Myocyte (in vitro differentiated cells): ENCODE measurements around the gene DMRTB1. TPM values are rescaled to one million over a fixed set of nuclear protein-coding genes. Genes with fewer than 3 reads are reported as not detected.
A peak's percentile ranks its signal among the peaks of the same experiment; 100 is the strongest.
"Not testable (repeated sequence)": the region's sequence is repeated elsewhere in the genome, so short reads cannot be mapped to it uniquely, and the experiment has no call there.

Experiments
- DNase-seq: peaks from one replicate; pipeline ENCODE4 v3.0.0-alpha.2; 2012; ENCODE audit warnings: low read depth
- total RNA-seq: library from RNA; depleted of rRNA; stranded (reverse); fragments of >200 nt; gene quantifications from 2 replicates; pipeline ENCODE4 v1.2.3, GENCODE V29; 2014

The DMRTB1 gene
- total RNA-seq, 1 donor from 2014 or later: not detected

DNA sequence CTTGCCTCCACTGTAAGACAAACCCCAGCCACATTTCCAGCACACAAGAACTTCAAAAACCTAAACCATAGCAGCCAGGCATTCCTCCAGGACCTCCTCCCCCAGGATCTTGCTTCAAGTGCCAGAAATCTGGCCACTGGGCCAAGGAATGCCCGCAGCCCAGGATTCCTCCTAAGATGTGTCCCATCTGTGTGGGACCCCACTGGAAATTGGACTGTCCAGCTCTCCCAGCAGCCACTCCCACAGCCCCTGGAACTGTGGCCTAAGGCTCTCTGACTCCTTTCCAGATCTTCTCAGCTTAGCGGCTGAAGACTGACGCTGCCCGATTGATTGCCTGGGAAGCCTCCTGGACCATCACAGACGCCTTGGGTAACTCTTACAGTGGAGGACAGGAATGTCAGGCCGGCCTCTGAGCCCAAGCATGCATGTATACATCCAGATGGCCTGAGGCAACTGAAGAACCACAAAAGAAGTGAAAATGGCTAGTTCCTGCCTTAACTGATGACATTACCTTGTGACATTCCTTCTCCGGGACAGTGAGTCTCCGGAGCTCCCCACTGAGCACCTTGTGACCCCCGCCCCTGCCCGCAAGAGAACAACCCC, 24.7 kb upstream of the DMRTB1 start:
- DNase-seq: not testable (repeated sequence)

DNA sequence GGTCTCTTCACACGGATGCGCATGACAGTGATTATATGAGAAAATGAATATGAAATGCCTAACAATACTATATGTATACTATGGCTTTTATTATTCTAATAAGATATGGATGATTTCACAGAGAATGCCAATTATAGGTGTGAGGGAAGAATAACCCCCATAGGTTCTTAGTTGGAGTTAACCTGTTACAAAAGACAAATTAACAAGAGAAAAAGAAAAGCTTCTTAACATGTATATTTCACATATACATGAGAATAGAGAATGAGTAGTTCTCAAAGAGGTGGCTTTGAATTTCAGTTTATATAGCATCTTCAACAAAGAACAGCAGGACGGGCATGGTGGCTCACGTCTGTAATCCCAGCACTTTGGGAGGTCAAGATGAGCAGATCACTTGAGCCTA, 24.0 kb upstream of the DMRTB1 start:
- no peak for DNase-seq

DNA sequence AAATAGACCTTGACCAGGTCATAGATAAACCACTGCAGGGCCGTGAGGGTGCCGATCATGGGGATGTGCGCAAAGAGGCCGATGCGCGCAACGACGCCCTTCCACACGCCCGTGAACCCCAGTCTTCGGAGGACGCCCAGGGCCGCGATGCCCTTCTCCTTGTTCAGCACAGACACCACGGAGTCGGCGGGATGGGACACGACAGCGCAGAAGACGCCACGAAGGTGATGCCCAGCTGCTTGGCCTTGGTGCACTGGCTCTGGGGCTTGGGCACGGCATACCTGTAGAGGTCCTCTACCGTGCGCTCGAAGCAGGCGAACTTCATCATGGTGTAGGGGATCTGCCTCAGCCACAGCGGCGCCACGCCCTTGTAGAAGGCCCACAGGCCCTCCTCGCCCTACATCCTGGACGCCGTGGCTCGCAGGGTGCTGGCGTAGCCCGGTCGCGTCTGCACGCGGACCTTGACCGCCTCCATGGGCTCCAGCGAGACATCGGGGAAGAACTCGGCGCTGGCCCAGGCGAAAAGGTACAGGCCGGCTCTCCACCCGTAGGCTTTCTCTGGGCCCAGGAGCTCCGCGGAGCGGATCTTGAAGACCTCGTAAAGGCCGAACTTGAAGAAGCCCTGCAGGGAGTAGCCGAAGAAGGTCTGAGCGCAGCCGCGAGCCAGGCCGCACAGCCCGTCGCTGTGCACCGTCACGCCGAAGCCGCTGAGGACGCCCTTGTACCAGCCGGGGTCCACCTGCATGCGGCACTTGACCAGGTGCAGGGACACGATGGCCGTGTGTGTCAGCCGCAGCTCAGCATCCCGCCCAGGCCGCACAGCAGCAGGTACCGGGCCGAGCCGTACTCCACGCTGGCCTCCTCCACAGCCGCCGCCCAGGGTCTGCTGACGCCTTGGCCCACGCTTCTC, 20.5 kb upstream of the DMRTB1 start:
- no peak for DNase-seq

DNA sequence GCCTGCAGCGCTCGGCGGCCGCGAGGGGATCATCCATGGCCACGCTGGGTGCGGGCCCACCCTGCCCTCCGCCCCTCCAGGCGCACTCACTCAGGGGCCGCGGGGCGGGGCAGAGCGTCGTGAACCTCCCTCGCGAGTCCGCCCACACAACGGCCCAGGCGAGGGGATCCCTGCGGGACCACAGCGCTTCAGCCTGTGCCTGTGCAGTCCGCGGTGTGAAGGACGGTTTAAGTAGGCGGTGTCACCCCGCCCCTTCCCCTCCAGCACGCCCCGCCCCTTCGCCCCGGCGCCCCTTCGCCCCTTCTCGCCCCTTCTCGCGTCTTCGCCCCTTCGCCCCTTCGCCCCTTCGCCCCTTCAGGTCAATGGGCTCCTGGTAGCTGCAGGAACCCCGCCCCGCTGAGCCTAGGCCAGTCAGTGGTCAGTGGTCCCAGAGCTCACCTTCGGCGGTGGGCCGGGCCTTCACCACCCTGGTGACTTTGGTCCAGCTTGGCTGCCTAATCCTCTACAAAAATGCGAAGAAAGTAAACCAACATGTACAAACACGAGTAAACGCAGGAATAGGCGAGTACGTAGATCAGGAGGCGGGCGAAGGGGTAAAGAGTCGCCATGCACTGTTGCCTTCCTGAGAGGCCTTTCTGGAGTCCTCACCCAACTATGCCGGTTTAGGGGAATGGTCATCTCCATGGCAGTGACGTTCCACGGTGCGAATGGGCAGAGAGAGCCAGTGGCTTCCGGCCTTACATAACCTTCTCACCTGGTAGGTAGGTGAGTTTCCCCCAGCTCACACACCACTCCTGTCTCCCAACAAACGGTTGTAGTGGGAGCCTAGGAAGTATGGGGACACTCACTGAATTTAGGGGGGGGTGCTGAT, 19.6 kb upstream of the DMRTB1 start:
- DNase-seq: no peak

DNA sequence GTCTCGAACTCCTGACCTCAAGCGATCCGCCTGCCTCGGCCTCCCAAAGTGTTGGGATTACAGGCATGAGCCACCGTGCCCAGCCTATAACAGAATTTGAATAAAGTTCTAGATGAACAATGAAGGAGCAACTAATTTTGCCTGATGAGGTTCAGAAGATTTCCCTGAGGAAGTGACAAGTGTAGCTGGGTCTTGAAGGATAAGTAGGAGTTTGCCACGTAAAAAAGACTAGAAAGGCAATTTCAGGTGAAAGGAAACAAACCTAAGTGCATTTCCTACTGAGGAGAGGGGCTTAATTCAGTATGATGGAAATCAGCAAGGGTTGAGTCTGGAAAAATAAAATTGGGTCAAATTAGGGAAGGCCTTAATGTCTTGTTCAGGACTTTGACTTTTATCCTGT, 18.6 kb upstream of the DMRTB1 start:
- DNase-seq: no peak

DNA sequence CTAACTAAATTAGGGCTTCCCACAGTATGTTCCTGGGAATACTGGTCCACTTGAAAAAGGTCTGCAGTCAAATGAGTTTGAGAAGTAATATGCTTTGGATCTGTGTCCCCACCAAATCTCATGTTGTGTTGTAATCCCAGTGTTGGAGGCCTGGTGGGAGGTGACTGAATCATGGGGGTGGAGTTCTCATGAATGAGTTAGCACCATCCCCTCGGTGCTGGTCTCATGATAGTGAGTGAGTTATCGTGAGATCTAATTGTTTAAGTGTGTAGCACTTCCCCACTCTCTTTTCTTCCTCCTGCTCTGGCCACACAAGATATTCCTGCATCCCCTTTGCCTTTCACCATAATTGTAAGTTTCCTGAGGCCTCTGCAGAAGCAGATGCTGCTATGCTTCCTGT, 16.9 kb upstream of the DMRTB1 start:
- peak; percentile 18 for DNase-seq

DNA sequence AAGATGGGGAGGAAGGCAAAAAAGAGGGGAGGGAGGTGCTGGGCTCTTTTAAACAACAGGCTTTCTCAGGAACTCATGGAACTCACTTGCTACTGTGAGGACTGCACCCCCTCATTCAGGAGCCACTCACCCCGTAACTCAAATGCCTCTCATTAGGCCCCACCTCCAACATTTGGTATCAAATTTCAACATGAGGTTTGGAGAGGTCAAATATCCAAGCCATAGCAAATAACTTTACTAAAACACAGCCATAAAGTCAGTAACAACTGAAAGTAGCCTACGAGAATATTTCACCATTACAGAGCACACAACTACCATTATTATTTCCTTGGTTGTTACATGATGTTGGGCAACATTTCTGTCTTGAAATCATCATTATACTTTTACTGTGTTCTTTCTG, 13.1 kb upstream of the DMRTB1 start:
- no peak for DNase-seq

DNA sequence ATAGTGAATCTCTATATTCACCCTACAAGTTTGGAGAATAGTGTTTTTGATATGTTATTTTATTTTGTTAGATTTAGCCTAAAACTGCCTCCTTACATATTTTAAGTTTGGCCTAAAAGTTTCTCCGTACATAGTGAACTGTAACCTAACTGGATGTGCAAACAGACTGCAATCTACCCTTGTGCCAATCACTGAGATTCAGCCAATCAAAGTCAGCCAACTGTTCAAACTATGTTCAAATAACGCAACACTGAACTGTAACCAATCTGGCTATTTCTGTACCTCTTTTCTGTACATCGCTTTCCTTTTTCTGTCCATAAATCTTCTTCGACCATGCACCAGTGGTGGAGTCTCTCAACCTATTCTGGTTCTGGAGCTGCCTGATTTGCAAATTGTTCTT, 11.8 kb upstream of the DMRTB1 start:
- no peak for DNase-seq

DNA sequence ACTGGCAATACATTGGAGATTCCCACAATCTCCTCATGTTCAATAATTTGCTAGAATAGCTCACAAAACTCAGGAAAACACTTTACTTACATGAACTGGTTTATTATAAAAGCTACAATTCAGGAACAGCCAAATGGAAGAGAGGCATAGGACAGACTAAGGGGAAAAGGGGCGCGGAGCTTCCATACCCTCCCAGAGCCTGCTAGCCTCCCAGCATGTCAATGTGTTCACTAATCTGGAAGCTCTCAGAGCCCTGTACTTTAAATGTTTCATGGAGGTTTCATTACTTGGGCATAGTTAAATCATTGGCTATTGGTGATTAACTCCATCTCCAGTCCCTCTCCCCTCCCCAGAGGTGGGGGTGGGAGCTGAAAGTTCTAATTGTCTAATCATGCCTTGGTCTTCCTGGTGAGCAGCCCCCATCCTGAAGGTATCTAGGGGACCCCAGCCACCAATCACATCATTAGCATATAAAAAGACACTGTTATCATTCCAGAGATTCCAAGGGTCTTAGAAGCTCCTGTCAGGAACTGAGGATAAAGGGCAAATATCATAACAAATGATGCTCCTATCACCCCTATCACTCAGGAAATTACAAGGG, 10.9 kb upstream of the DMRTB1 start:
- DNase-seq: no peak

DNA sequence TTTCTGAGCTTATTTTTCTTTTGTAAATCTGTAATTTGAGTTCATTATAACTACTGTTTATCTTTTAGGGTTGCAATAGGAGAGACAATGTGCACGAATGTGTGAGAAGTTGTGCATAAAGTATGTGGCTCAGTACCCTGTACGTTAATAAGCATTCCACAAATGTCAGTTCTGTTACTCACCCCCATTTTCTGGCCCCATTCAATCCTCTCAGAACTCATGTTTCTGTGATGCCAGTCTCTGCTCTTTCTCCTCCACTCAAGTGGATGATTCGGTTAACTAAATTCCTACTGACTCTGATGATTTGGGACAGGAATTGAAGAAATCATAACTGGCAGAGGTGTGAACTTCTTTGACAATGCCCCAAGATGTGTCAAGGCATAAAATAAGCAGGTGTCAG, 10.2 kb upstream of the DMRTB1 start:
- DNase-seq: peak; percentile 18

DNA sequence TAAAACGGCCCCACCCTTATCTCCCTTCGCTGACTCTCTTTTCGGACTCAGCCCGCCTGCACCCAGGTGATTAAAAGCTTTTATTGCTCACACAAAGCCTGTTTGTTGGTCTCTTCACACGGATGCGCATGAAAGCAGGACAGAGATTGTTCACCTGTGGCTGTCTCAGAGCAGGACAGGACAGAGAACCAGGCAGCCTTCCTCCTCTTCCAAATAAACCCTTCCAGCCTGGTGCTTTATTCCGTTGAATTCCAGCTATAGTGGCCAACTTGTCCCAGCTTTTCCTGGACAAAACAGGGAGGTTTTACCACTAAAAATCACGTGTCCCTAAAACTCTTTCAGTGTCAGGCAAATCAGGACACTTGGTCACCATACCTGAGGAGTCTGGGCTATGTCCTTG, 9.5 kb upstream of the DMRTB1 start:
- no peak for DNase-seq

DNA sequence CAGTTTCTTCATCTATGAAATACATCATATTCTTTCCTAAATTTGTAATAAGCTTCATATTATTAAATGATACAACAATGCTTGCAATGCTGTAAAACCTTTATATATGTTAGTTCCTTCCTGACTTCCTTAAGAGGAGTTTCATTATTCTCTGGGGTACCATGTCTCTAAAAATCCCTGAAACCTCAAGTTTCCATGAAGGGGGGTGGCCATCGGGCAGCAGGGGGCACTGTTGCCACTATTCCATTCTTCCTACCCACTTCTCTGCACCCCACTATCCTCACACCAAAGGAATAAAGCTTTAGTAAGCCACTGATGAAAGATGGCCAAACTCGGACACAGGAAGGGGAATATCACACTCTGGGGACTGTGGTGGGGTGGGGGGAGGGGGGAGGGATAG, 9.0 kb upstream of the DMRTB1 start:
- DNase-seq: no peak

DNA sequence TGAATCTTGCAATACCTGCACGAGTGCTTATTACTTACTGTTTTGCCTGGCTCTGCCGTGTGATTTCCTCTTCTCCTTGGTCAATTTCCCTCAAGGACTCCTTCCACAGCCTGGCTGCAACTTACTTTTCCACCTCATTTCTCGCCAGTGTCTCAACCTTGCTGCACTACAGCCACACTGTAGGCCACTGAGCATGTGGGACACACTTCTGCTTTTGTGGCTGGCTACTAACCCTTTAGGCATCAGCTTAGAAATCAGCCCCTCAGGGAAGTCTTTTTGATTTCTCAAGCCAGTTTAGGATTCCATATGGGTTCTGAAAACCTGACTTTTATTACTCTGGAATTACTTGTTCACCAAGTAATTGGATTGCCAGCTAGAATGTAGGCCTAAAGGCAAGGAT, 5.2 kb upstream of the DMRTB1 start:
- DNase-seq: no peak

DNA sequence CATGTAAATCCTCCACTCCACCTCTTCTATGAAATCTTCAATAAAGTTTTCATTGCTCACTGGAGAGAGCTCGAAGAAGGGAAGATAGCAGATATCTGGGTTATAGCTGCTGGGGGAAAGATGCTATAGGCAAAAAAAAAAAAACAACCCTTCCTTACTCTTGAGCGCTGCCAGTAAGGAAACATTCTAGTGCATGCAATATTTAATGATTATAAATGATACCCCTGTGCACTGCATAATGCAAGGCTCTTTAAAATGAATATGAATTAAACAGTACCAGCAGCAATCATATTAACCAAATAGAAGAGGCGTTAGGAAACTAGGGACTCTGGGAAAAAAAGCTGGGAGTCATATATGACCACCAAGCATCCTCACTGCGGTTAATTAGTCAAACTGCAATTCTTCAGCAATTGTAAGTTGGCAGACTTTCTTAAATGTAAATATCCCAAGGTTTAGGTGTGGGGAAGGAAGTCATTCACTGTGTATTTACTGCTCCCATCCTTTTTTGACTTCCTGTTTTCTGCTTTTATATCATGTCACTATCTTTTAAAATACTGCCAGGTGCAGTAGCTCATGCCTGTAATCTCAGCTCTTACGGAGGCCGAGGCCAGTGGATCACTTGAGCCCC, 3.7 kb upstream of the DMRTB1 start:
- no peak for DNase-seq

DNA sequence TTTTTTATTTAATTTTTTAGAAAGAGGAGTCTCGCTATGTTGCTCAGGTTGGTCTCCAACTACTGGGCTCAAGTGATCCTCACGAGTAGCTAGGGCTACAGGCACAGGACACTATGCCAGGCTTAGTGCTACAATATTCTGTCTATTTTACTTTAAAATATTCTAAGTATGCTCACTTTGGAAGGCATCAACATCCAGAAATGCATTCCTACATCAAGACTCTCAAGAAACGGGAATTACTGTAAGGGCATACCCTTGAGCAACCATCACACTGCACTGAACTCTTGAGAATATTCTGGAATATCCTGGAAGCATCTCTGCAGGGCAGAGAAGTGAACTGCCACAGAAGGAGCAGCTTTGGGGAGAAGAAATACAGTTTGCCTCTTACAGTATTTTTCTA, 565 bp upstream of the DMRTB1 start:
- DNase-seq: no peak

DNA sequence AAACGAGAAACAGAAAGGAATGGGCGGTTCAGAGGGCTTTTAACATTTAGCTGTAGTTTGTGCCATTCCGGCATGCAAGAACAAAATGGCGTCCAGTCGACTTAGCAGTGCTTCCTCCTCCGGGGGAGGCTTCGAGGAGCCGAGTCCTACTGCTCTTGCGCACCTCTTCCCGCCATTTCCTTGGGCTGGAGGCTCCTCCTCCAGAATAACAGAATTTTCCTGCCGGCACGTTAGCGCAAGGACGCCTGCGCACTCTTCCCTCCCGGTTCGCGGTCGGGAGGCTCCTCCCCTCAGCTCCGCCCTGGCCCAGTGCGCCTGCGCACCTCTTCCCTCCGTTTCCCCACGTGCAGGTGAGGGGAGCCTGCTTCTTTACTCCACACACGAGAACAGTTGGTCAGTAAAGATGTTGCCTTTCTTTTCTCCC, 1.0 kb downstream of the DMRTB1 start:
- no peak for DNase-seq

DNA sequence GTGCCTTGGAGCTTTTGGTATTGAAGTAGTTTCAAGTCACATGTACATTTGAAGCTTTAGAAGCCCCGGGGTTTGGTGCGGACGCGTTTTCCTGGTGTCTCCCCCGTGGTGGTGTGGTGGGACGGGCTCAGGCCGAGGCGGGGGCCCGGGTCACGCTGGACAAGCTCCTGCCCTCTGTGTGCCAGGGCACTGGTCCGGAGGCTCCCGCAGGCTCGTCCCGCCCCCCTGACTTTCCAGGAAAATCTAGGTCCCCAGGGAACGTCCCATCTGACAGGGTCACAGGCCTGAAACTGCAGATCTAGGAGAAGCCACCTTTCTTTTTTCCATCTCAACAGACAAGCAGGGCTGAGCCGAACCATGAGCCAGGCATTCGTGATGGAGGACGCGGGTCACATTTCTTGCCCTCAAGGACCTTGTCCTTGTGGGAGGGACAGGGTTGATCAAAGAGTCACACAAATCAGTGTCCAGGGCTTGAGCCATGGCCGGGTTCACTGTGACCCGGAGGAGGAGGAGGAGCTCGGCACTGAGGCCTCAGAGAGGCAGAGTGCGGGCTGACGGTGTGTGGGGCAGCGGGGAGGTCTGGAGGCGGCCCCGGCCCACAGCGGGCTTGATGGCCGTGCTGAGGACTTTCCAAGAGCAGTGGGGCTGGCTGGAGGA, 1.6 kb downstream of the DMRTB1 start:
- DNase-seq: no peak

DNA sequence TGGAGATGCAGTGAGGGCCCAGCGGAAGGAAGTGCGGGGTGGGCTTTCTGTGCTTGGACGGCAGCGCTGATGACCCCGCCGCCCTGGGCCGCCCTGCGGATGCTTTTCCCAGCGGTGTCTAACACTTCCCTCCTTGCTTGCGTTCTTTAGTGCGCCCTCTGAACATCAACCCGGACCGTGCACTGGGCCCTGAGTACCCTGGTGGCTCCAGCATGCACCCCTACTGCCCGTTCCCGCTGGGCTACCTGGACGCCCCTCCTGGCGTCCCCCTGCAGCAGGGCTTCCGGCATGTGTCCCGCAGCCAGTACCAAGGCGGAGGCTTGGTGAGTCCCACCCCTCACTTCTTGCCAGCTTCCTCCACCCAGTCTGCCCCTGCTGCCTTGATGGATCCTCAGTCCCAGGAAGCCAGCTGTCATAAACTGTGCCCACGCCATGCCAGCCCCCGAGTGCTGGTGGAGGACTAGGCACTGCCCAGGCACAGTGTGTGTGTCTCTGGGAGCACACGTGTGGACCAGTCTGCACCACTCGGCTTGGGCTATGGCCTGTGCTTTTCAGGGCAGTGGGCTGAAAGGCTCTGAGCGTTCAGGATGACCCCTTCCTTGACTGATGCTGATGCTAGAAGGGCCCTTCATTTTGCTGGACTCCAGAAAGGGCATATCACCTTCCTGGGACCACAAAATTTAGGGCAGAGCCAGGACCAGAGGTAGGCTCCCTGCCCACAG, 2.3 kb downstream of the DMRTB1 start:
- no peak for DNase-seq

DNA sequence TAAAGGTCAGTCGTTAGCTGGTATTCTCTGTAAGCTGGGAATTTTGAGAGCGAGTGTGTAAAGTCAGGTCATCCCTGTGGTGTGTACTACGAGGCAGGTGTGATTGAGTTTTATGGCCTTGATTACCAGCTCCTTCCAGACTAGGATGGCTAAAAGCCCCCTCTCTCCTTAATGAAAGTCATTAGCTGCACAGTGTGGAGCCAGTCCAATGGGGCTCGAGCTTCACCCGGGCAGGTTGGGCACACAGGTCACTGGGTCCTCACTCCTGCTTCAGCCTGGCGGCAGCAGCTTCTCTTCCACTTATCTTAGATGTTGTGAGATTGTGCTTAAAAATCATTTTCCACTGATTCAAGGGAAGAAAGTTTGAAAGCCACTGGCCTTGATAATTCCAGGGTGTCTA, 3.0 kb downstream of the DMRTB1 start:
- DNase-seq: no peak
